GM12872 (cell line): Measurements from ENCODE around the gene VWC2L.

ENCODE experiments used
- TF ChIP-seq, protein P1 (sequence below): IDR thresholded peaks from 3 replicates; pipeline ENCODE4 v1.5.1; 2011; ENCODE audit warnings: low read depth, mild to moderate bottlenecking, low read length, moderate library complexity; ENCODE audit not compliant: insufficient read depth

Gene VWC2L

GRCh38 chr2:214410128-214410775 is 602 bp upstream of the VWC2L start:
- TF ChIP-seq, protein P1, sequence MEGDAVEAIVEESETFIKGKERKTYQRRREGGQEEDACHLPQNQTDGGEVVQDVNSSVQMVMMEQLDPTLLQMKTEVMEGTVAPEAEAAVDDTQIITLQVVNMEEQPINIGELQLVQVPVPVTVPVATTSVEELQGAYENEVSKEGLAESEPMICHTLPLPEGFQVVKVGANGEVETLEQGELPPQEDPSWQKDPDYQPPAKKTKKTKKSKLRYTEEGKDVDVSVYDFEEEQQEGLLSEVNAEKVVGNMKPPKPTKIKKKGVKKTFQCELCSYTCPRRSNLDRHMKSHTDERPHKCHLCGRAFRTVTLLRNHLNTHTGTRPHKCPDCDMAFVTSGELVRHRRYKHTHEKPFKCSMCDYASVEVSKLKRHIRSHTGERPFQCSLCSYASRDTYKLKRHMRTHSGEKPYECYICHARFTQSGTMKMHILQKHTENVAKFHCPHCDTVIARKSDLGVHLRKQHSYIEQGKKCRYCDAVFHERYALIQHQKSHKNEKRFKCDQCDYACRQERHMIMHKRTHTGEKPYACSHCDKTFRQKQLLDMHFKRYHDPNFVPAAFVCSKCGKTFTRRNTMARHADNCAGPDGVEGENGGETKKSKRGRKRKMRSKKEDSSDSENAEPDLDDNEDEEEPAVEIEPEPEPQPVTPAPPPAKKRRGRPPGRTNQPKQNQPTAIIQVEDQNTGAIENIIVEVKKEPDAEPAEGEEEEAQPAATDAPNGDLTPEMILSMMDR: no peak

- TF ChIP-seq, protein P1: no peak
Observed at GRCh38 chr2:214412679-214413078, 1.8 kb downstream of the VWC2L start.

- TF ChIP-seq, protein P1: no peak
Observed at GRCh38 chr2:214436470-214436869, 25.6 kb downstream of the VWC2L start.

DNA sequence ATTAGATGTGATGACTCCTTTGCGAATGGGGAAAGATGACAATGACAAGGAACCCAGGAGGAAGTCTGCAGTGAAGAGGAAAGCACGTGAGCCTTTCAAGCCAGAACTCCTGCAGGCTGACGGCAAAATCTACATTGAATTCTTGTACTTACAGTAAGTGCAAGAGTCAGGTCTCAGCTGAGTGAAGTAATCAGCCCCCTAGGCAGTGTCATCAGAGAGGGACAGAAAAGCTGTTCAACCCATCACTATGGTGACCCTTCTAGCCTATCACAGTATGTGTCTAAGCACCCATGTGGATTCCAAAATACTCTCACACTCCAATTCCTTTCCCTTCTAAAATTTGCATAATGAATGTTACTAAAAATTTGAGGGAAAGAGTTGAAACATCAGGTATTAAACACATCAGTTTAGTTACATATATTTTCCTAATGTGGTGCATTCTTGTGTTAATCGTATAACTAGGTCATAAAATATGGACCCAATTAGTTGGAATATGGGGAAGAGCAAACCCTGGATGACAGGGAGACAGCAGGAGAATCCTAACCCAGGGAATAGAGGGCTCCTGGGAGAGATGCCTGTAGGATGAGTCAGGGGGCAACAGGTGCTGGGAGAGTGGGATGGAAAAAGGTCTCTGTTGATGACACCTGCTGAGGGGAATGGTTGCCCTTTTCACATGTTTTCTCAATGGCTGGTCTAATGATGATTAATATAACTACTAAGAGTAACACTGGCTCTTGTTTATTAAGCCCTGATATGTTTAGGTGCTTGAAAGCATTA is 39.5 kb downstream of the VWC2L start:
- TF ChIP-seq, protein P1: no peak

DNA sequence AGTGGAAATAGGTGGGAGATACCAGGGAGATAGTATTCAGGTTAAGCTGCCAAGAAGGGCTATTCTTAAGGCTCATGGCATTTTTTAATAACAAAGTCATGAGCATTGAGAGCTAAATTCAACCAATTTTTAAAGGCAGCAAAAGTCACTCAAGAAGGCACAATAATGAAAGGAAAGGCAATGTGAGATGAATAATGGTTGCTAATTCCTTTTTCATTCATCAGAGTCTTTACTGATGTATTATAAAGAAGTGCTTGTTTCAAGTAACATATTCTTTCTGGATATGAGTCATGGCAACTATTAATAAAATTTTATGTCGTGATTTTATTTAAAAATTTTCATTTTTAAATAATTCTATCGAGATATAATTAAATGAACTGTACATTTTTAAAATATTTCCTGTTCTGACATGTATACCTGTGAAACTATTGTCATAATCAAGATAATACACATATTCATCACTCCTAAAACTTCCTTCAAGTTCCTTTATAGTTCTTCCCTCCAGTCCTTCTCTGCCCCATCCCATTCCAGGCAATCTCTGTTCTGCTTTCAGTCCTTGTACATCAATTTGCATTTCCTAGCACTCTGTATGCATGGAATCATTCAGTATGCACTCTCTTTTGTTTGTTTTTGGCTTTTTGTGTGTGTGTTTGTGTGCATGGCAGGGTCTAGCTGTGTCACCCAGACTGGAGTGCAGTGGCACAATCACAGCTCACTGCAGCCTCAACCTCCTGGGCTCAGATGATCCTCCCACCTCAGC is 40.8 kb downstream of the VWC2L start:
- TF ChIP-seq, protein P1: no peak

GRCh38 chr2:214465363-214466146 is 54.7 kb downstream of the VWC2L start:
- TF ChIP-seq, protein P1: no peak
